HG03097 (cell line): ENCODE measurements around the gene DOCK8.
"Not testable (repeated sequence)": the region's sequence is repeated elsewhere in the genome, so short reads cannot be mapped to it uniquely, and the experiment has no call there.

Source experiments
- ATAC-seq: cut with Tn5 transposase; IDR thresholded peaks from one replicate; pipeline ENCODE4 v1.9.1; 2021; ENCODE audit not compliant: unreplicated experiment, low FRiP score

Gene DOCK8

GRCh38 chr9:401223-401622 lies 186.6 kb downstream of the DOCK8 start:
- no peak for ATAC-seq

GRCh38 chr9:404234-404633 lies 189.6 kb downstream of the DOCK8 start:
- ATAC-seq, result no peak

GRCh38 chr9:405341-405740 lies 190.7 kb downstream of the DOCK8 start:
- no peak for ATAC-seq

GRCh38 chr9:406886-407654 lies 192.4 kb downstream of the DOCK8 start:
- ATAC-seq, result no peak

- not testable (repeated sequence) for ATAC-seq
Measured at GRCh38 chr9:409655-410054, 195.0 kb downstream of the DOCK8 start.

- ATAC-seq, result no peak
Measured at GRCh38 chr9:414595-414994, 199.9 kb downstream of the DOCK8 start.

GRCh38 chr9:419571-420171 lies 205.0 kb downstream of the DOCK8 start:
- ATAC-seq, result no peak

- no peak for ATAC-seq
Measured at GRCh38 chr9:421896-422295, 207.2 kb downstream of the DOCK8 start.

GRCh38 chr9:426264-426663 lies 211.6 kb downstream of the DOCK8 start:
- no peak for ATAC-seq

GRCh38 chr9:426976-427375 lies 212.3 kb downstream of the DOCK8 start:
- ATAC-seq, result no peak

- ATAC-seq, result no peak
Measured at GRCh38 chr9:431701-432100, 217.0 kb downstream of the DOCK8 start.

- ATAC-seq, result no peak
Measured at GRCh38 chr9:436482-436881, 221.8 kb downstream of the DOCK8 start.

GRCh38 chr9:437066-437465 lies 222.4 kb downstream of the DOCK8 start:
- ATAC-seq, result no peak

- no peak for ATAC-seq
Measured at GRCh38 chr9:437574-438001, 222.9 kb downstream of the DOCK8 start.

- ATAC-seq, result no peak
Measured at GRCh38 chr9:438066-438465, 223.4 kb downstream of the DOCK8 start.

GRCh38 chr9:438961-439768 lies 224.5 kb downstream of the DOCK8 start:
- ATAC-seq, result no peak

- no peak for ATAC-seq
Measured at GRCh38 chr9:441126-441525, 226.5 kb downstream of the DOCK8 start.

- ATAC-seq, result no peak
Measured at GRCh38 chr9:444528-444927, 229.9 kb downstream of the DOCK8 start.

- ATAC-seq, result no peak
Measured at GRCh38 chr9:445033-445432, 230.4 kb downstream of the DOCK8 start.

GRCh38 chr9:446074-446699 lies 231.5 kb downstream of the DOCK8 start:
- no peak for ATAC-seq
